GM06990 (cell line): Measurements from ENCODE around the gene ATP1B4.

Experiments
- DNase-seq: peaks from one replicate; pipeline ENCODE4 v3.0.0-alpha.2; 2011; ENCODE audit not compliant: insufficient read length; ENCODE audit errors: extremely low read depth
- H3K27me3 ChIP-seq: replicated peaks from 2 replicates; pipeline ENCODE4 v1.6.0; 2011; ENCODE audit warnings: low read length; ENCODE audit not compliant: control insufficient read depth, insufficient read depth
- H3K36me3 ChIP-seq: 2 replicates; pipeline ENCODE4 v1.5.1; 2011; ENCODE audit warnings: low read length; ENCODE audit not compliant: control insufficient read depth, insufficient read depth
- H3K4me3 ChIP-seq: replicated peaks from 2 replicates; pipeline ENCODE4 v1.5.1; 2011; ENCODE audit warnings: low read depth, mild to moderate bottlenecking, control low read depth, low read length
- CTCF ChIP-seq: IDR thresholded peaks from 2 replicates; pipeline ENCODE4 v1.5.1; 2011; ENCODE audit warnings: low read length, control low read depth, mild to moderate bottlenecking, inconsistent platforms; ENCODE audit not compliant: insufficient read depth, poor library complexity, severe bottlenecking

ATP1B4 gene

GRCh38 chrX:120361764-120362305 lies at the start of gene ATP1B4:
Gene ATP1B4 (plus strand): TSS chrX:120362089. CDS start chrX:120362169, 80 bp downstream.
- TF ChIP-seq CTCF = no peak
- no peaks in the 10 kb centered on the region; the same call in 1 of the 2 replicates for H3K27me3 ChIP-seq
- H3K36me3 ChIP-seq = no peaks in the 10 kb centered on the region
- no peak within 1 kb of the TSS for H3K4me3 ChIP-seq
- DNase-seq = no peak

GRCh38 chrX:120315776-120316175 lies 46.1 kb upstream of the ATP1B4 start:
- Histone ChIP-seq H3K27me3 (no peaks in the 10 kb centered on the region; the same call in 1 of the 2 replicates), H3K4me3 (no peak overlapping the region), H3K36me3 (no peaks in the 10 kb centered on the region)
- no peak for DNase-seq
- TF ChIP-seq CTCF = no peak

GRCh38 chrX:120316587-120317283 lies 45.2 kb upstream of the ATP1B4 start:
- Histone ChIP-seq H3K27me3 (no peaks in the 10 kb centered on the region), H3K4me3 (no peak overlapping the region), H3K36me3 (no peaks in the 10 kb centered on the region)
- no peak for DNase-seq
- no peak for TF ChIP-seq CTCF

- Histone ChIP-seq H3K36me3 (no peaks in the 10 kb centered on the region), H3K27me3 (no peaks in the 10 kb centered on the region), H3K4me3 (no peak overlapping the region)
- DNase-seq = no peak
- TF ChIP-seq CTCF = no peak
These were observed 43.5 kb upstream of the ATP1B4 start for GRCh38 chrX:120318411-120318810.

- DNase-seq = no peak
- Histone ChIP-seq H3K4me3 (no peak overlapping the region), H3K27me3 (no peaks in the 10 kb centered on the region), H3K36me3 (no peaks in the 10 kb centered on the region)
- TF ChIP-seq CTCF = no peak
These were observed 40.2 kb upstream of the ATP1B4 start for GRCh38 chrX:120321520-120322281.
